GM18507 (cell line): ENCODE measurements around the gene CYBRD1.
"Not testable (repeated sequence)": the region's sequence is repeated elsewhere in the genome, so short reads cannot be mapped to it uniquely, and the experiment has no call there.

Experiments used
- DNase-seq: peaks from one replicate; pipeline ENCODE4 v3.0.0; 2011; ENCODE audit warnings: low read depth; ENCODE audit not compliant: insufficient read length; ENCODE audit errors: extremely low spot score
- FAIRE-seq: peaks from 2 replicates; lab custom pipeline; 2011; peaks lifted over from hg19 to GRCh38; lab: Jason Lieb, UNC

Gene CYBRD1

GRCh38 chr2:171514908-171515582 is 7.2 kb upstream of the CYBRD1 start:
- no peak for FAIRE-seq
- DNase-seq: no peak

GRCh38 chr2:171515672-171516298 is 6.5 kb upstream of the CYBRD1 start:
- no peak for FAIRE-seq
- DNase-seq: no peak

- DNase-seq (no peak), FAIRE-seq (no peak)
Observed at GRCh38 chr2:171516793-171517192, 5.5 kb upstream of the CYBRD1 start.

- FAIRE-seq: no peak
Observed at GRCh38 chr2:171520471-171520870, 1.8 kb upstream of the CYBRD1 start.

GRCh38 chr2:171521361-171522051 is 768 bp upstream of the CYBRD1 start:
- DNase-seq: no peak
- no peak for FAIRE-seq

More at GRCh38 chr2:171520471-171520870, 1.8 kb upstream of the CYBRD1 start:
- no peak for DNase-seq

- DNase-seq (no peak), FAIRE-seq (no peak)
Observed at GRCh38 chr2:171522788-171523087, 464 bp downstream of the CYBRD1 start.

- FAIRE-seq: peak; percentile 41
- no peak for DNase-seq
Observed at GRCh38 chr2:171523088-171524017, 1.1 kb downstream of the CYBRD1 start.

GRCh38 chr2:171524018-171524401 is 1.7 kb downstream of the CYBRD1 start:
- no peak for DNase-seq
- no peak for FAIRE-seq

- FAIRE-seq (no peak), DNase-seq (no peak)
Observed at GRCh38 chr2:171529914-171530313, 7.6 kb downstream of the CYBRD1 start.

- DNase-seq: no peak
- no peak for FAIRE-seq
Observed at GRCh38 chr2:171530378-171530777, 8.1 kb downstream of the CYBRD1 start.

GRCh38 chr2:171530859-171531258 is 8.6 kb downstream of the CYBRD1 start:
- FAIRE-seq, DNase-seq: not testable (repeated sequence)

- FAIRE-seq (peak; percentile 52), DNase-seq (no peak)
Observed at GRCh38 chr2:171531291-171531690, 9.0 kb downstream of the CYBRD1 start.

- DNase-seq (no peak), FAIRE-seq (no peak)
Observed at GRCh38 chr2:171531836-171532450, 9.7 kb downstream of the CYBRD1 start.

GRCh38 chr2:171533331-171533730 is 11.1 kb downstream of the CYBRD1 start:
- no peak for FAIRE-seq
- DNase-seq: no peak

GRCh38 chr2:171535528-171535927 is 13.3 kb downstream of the CYBRD1 start:
- not testable (repeated sequence) for DNase-seq, FAIRE-seq

GRCh38 chr2:171540437-171540836 is 18.2 kb downstream of the CYBRD1 start:
- no peak for FAIRE-seq
- DNase-seq: no peak

GRCh38 chr2:171541202-171541887 is 19.1 kb downstream of the CYBRD1 start:
- DNase-seq: no peak
- FAIRE-seq: peak; percentile 5

GRCh38 chr2:171545086-171545485 is 22.8 kb downstream of the CYBRD1 start:
- DNase-seq (no peak), FAIRE-seq (no peak)

GRCh38 chr2:171547256-171547655 is 25.0 kb downstream of the CYBRD1 start:
- FAIRE-seq: peak; percentile 35
- no peak for DNase-seq
